ENCODE data around the gene PPP4C.

Gene PPP4C

GRCh38 chr16:30060346-30060745 is 15.4 kb upstream of the PPP4C start:
- no peak for DNase-seq

GRCh38 chr16:30060836-30061554 is 14.8 kb upstream of the PPP4C start:
- DNase-seq = no peak

GRCh38 chr16:30063278-30063892 is 12.4 kb upstream of the PPP4C start:
- no peak for DNase-seq

GRCh38 chr16:30063893-30064728 is 11.7 kb upstream of the PPP4C start:
- DNase-seq = peak; percentile 28

- no peak for DNase-seq
These were observed 11.1 kb upstream of the PPP4C start for GRCh38 chr16:30064729-30065101.

GRCh38 chr16:30065102-30065942 is 10.5 kb upstream of the PPP4C start, which contains the start of gene ALDOA:
TSS of gene ALDOA (plus strand) at chr16:30065760. CDS start at chr16:30066898, 1,138 bp downstream.
- peak; percentile 73 for DNase-seq

GRCh38 chr16:30065943-30066760 is 9.6 kb upstream of the PPP4C start:
- DNase-seq = no peak

GRCh38 chr16:30066761-30067583 is 8.8 kb upstream of the PPP4C start:
- no peak for DNase-seq

GRCh38 chr16:30067584-30067916 is 8.2 kb upstream of the PPP4C start:
- no peak for DNase-seq

- no peak for DNase-seq
These were observed 7.5 kb upstream of the PPP4C start for GRCh38 chr16:30068333-30068732.

GRCh38 chr16:30068750-30069610 is 6.8 kb upstream of the PPP4C start:
- DNase-seq = no peak

- no peak for DNase-seq
These were observed 6.0 kb upstream of the PPP4C start for GRCh38 chr16:30069611-30070462.

- DNase-seq = no peak
These were observed 5.3 kb upstream of the PPP4C start for GRCh38 chr16:30070490-30070889.

- no peak for DNase-seq
These were observed 540 bp downstream of the PPP4C start for GRCh38 chr16:30076276-30076791.

GRCh38 chr16:30077656-30078055 is 1.9 kb downstream of the PPP4C start:
- DNase-seq = no peak

GRCh38 chr16:30078744-30079143 is 3.0 kb downstream of the PPP4C start:
- no peak for DNase-seq

- DNase-seq = no peak
These were observed 3.7 kb downstream of the PPP4C start for GRCh38 chr16:30079480-30079879.

- DNase-seq = no peak
These were observed 6.8 kb downstream of the PPP4C start for GRCh38 chr16:30082545-30083090.
